ENCODE data around the gene CDH13.

The CDH13 gene

DNA sequence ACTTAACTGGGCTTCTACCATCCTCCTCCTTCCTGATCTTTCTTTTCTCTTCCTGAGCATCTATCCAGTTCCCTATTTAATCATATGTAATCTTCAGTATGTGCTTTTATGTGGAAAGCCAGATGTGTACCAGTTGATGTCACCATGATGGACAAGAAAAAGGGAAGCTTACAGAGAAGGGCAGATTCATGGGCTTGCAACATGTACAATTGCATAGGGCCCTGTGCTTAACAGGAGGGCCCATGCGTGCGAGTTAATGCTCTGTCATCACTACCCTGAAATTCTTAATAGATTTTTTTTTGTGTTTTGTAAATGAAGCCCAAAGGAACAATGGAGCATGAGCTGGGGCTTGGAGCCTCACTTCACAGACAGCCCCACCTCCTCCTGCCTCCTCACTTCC lies 124.3 kb downstream of the CDH13 start:
- ATAC-seq (replicated peaks; ENCODE audit: extremely low read depth, poor library complexity, severe bottlenecking) (no peak), DNase-seq (ENCODE audit: low spot score in 2 of 2) (no peak)
- Mint-ChIP-seq H3K4me3 (no peak overlapping the region), H3K9me3 (no peaks in the 10 kb centered on the region), H3K36me3 (ENCODE audit: insufficient read depth) (no peaks in the 10 kb centered on the region), H3K27ac (ENCODE audit: low read depth) (no peak overlapping the region), H3K27me3 (peaks cover 55% of the 10 kb centered on the region), H3K4me1 (no peaks in the 10 kb centered on the region)

DNA sequence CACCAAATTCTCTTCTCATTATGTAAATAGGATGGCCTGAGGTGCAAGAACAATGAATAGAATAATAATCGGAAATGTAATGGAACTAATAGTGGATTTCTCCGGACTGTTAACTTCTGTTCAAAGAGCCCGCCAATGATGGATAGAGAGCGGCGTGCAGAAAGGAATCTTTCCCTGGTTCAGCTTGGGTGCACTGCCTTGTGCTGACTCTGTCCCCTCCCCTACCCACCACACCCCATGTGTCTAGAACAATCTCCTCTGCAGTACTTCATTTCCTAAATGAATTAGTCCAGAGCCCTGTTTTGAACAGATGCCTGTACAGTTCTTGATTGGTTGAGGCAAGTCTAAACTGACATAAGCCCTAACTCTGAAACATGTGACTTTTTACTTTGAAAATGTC lies 125.4 kb downstream of the CDH13 start:
- Mint-ChIP-seq H3K4me1 (no peaks in the 10 kb centered on the region), H3K4me3 (no peak overlapping the region), H3K9me3 (no peaks in the 10 kb centered on the region), H3K27ac (ENCODE audit: low read depth) (no peak overlapping the region), H3K36me3 (ENCODE audit: insufficient read depth) (no peaks in the 10 kb centered on the region), H3K27me3 (peaks cover 50% of the 10 kb centered on the region)
- DNase-seq (ENCODE audit: low spot score in 2 of 2) (no peak), ATAC-seq (replicated peaks; ENCODE audit: extremely low read depth, poor library complexity, severe bottlenecking) (no peak)

DNA sequence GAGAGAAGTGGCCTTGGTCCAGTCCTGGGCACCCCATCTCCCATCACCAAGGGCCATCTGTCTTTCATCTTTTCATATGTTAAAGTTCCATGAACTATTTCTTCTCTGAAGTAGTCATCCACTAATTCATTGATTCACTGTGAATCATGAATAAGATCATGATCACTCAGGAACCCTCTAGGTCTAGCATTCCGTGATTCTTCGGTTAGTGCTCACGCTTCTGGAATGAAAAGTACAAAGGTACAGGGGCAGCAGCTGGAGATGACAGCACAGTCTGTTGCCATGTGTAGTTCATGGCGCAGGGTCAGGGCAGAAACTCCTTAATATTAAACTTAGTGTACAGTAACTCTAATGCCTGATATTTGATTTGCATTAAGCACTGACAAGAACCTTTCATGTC lies 127.1 kb downstream of the CDH13 start:
- Mint-ChIP-seq H3K9me3 (no peaks in the 10 kb centered on the region), H3K4me3 (no peak overlapping the region), H3K36me3 (ENCODE audit: insufficient read depth) (no peaks in the 10 kb centered on the region), H3K27ac (ENCODE audit: low read depth) (no peak overlapping the region), H3K4me1 (no peaks in the 10 kb centered on the region), H3K27me3 (peaks cover 42% of the 10 kb centered on the region)
- DNase-seq (ENCODE audit: low spot score in 2 of 2) (no peak), ATAC-seq (replicated peaks; ENCODE audit: extremely low read depth, poor library complexity, severe bottlenecking) (no peak)

DNA sequence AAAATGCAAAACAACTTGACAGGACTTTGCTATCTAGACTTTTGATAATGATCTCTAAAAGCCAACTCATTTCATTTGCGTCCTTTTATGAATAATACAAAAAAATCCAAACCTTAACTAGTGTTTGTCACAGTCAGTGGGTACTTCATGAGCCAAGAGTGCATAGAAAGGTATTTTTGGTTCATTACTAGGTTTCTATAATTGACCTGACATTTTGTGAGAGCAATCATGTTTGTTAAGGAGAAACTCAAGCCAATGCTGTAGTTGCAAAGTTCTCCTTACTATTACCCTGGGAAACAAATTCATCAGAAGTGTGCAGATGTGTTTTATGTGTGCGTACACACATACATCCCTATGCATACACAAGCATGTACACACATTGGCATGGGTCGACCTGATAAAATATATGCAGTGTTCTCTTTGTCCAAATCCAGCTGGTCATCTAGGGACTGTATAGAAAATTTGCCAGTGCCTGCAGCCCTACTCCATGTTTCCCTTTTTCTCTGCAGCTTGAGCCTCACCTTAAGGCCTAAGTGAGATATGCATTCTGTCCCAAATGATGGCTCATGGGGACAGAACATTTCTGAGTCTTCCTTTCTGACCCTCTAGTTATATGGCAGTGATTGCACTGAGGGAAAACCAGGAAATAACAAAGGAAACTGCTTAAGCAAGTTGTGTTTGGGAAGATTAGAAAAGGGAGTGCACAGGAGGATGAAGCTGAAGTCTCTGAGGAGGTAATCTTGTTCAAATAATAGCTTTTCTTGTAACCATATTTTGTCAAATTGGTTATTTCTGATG lies 128.1 kb downstream of the CDH13 start:
- Mint-ChIP-seq H3K4me1 (no peaks in the 10 kb centered on the region), H3K27ac (ENCODE audit: low read depth) (no peak overlapping the region), H3K9me3 (no peaks in the 10 kb centered on the region), H3K36me3 (ENCODE audit: insufficient read depth) (no peaks in the 10 kb centered on the region), H3K27me3 (peaks cover 39% of the 10 kb centered on the region), H3K4me3 (no peak overlapping the region)
- DNase-seq (ENCODE audit: low spot score in 2 of 2) (no peak), ATAC-seq (replicated peaks; ENCODE audit: extremely low read depth, poor library complexity, severe bottlenecking) (no peak)

DNA sequence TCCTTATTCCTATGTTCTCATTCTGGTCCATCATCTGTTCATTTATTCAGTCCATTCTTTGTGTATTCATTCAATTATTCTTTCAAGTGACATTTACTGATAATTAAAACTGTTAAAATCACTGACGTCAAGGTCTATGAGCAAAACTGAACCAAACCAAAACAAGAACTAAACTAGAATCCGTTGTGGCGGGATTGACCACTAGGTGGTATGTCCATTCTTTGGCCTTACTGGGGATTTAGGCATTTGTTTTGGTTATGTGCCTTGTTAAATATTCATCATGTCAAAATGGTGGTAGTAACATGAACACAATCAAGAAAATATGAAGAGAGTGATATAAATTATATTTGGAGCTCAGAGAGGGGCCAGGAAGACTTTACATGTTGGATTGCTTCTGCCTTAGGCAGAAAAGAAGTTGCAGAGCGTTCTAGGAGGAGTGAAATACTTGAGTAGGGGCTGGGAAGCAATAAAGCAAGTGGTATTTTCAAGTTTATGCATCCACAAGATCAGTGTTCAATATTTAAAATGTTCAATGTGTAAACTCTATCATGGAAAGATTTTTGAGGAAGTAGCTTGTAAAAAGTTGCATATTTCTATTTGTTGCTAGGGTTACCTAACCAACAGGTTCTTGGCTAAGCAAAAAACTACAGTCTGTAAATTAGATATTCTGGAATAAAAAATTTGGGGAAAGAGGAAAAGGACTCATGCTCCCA lies 129.0 kb downstream of the CDH13 start:
- no peaks in the 10 kb centered on the region for H3K4me1 Mint-ChIP-seq
- no peak overlapping the region for H3K27ac Mint-ChIP-seq (ENCODE audit: low read depth)
- no peak overlapping the region for H3K4me3 Mint-ChIP-seq
- DNase-seq (ENCODE audit: low spot score in 2 of 2) (no peak), ATAC-seq (replicated peaks; ENCODE audit: extremely low read depth, poor library complexity, severe bottlenecking) (no peak)
- peaks cover 31% of the 10 kb centered on the region for H3K27me3 Mint-ChIP-seq
- H3K9me3 Mint-ChIP-seq, result no peaks in the 10 kb centered on the region
- H3K36me3 Mint-ChIP-seq (ENCODE audit: insufficient read depth), result no peaks in the 10 kb centered on the region

DNA sequence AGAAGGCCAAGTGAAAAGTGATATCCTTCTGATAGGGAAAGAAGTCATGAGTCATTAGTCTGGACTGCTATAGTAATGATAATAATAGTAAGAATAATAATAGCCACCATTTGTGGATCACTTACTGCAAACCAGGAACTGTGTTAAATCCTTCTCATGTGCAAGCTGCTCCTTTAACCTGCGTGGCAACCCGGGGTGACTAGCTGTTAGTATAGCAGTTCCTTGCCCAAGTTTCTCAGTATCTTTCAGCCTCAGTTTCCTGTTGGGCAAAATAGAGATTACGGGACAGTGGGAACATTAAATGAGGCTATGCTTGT lies 129.5 kb downstream of the CDH13 start:
- Mint-ChIP-seq H3K27me3 (peaks cover 26% of the 10 kb centered on the region), H3K27ac (ENCODE audit: low read depth) (no peak overlapping the region), H3K36me3 (ENCODE audit: insufficient read depth) (no peaks in the 10 kb centered on the region), H3K9me3 (no peaks in the 10 kb centered on the region), H3K4me3 (no peak overlapping the region), H3K4me1 (no peaks in the 10 kb centered on the region)
- ATAC-seq (replicated peaks; ENCODE audit: extremely low read depth, poor library complexity, severe bottlenecking), result no peak
- DNase-seq (ENCODE audit: low spot score in 2 of 2), result no peak

DNA sequence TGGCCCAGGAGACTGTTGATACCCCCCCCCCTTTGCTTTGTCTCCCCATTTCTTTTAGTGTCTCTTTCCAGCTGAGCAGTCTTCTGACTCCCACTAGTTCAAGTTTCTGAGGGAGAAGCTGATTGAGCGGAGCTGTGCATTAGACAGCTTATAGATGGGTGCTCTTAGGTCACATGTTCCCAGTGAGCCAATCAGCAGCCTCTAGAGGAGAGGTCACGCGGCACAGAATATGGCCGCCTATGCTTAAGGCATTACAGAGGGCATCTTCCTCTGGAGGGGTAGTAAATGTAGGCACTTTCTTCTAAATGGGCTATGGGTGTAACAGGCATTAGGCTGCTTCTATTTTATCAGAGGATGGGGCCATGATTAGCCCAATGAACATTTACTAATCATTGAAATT lies 131.6 kb downstream of the CDH13 start:
- ATAC-seq (replicated peaks; ENCODE audit: extremely low read depth, poor library complexity, severe bottlenecking) (no peak), DNase-seq (ENCODE audit: low spot score in 2 of 2) (no peak)
- no peak overlapping the region for H3K27ac Mint-ChIP-seq (ENCODE audit: low read depth)
- peaks cover 9% of the 10 kb centered on the region for H3K4me1 Mint-ChIP-seq
- no peaks in the 10 kb centered on the region for H3K9me3 Mint-ChIP-seq
- H3K4me3 Mint-ChIP-seq, result no peak overlapping the region
- H3K27me3 Mint-ChIP-seq, result peaks cover 21% of the 10 kb centered on the region
- H3K36me3 Mint-ChIP-seq (ENCODE audit: insufficient read depth), result no peaks in the 10 kb centered on the region

DNA sequence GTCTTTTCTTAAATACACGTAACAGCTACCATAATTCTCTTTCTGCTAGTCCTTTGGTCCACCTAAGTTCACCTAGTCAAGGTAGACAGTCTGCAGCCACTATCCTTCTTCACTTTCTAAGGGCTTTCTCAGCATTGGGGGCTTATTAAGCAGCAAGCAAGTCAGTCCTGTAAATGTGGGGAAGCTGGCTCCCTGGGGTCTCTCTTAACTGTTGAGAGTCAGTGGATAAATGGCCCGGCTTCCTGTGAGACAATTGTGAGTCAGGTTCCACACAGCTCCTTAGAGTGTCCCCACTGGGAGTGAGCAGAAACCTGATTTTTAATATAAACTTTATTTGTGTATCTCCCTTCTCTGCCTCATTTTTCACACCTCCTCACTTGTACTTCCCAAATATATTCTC lies 132.1 kb downstream of the CDH13 start:
- no peak overlapping the region for H3K4me3 Mint-ChIP-seq
- H3K27me3 Mint-ChIP-seq, result peaks cover 17% of the 10 kb centered on the region
- ATAC-seq (replicated peaks; ENCODE audit: extremely low read depth, poor library complexity, severe bottlenecking), result no peak
- no peaks in the 10 kb centered on the region for H3K9me3 Mint-ChIP-seq
- H3K36me3 Mint-ChIP-seq (ENCODE audit: insufficient read depth), result no peaks in the 10 kb centered on the region
- DNase-seq (ENCODE audit: low spot score in 2 of 2), result no peak
- no peak overlapping the region for H3K27ac Mint-ChIP-seq (ENCODE audit: low read depth)
- H3K4me1 Mint-ChIP-seq, result peaks cover 9% of the 10 kb centered on the region

DNA sequence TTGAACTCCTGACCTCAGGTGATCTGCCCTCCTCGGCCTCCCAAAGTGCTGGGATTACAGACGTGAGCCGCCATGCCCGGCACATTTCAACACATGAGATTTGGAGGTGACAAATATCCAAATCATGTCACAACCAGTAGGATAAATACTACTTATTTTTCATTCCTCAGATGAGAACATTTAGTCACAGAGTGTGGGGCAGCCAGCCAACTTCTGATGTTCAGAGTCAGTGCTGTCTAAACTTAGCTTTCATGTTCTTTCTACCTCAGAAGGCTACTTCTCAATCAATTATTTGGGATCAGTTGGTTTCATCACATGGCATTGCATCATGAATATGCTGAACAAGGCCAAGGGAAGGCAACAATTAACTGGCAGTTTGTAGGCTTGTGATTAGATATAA lies 134.5 kb downstream of the CDH13 start:
- Mint-ChIP-seq H3K9me3 (no peaks in the 10 kb centered on the region), H3K4me3 (no peak overlapping the region), H3K36me3 (ENCODE audit: insufficient read depth) (no peaks in the 10 kb centered on the region), H3K4me1 (peaks cover 9% of the 10 kb centered on the region), H3K27ac (ENCODE audit: low read depth) (no peak overlapping the region), H3K27me3 (peaks cover 27% of the 10 kb centered on the region)
- ATAC-seq (replicated peaks; ENCODE audit: extremely low read depth, poor library complexity, severe bottlenecking) (no peak), DNase-seq (ENCODE audit: low spot score in 2 of 2) (no peak)

DNA sequence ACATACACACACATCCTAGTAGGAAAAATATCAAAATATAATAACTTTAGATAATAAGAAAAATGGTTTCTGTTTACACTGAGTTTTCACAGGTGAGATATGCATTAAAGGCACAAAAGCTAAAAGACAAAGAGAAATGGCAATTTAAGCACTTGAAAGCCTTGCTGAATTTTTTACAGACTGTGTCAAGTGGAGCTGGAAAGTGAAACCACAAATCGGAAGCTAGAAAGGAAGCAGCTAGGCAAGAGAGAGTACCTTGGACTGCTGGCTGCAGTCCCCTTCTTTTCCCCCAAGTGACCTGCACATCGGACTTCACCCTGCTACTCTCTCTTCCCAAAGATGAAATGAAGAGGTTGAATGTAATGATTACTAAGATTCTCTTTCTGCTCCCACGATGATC lies 135.1 kb downstream of the CDH13 start:
- Mint-ChIP-seq H3K27me3 (peaks cover 29% of the 10 kb centered on the region), H3K4me1 (peaks cover 9% of the 10 kb centered on the region), H3K27ac (ENCODE audit: low read depth) (no peak overlapping the region), H3K36me3 (ENCODE audit: insufficient read depth) (no peaks in the 10 kb centered on the region), H3K9me3 (no peaks in the 10 kb centered on the region), H3K4me3 (no peak overlapping the region)
- ATAC-seq (replicated peaks; ENCODE audit: extremely low read depth, poor library complexity, severe bottlenecking) (no peak), DNase-seq (ENCODE audit: low spot score in 2 of 2) (no peak)

DNA sequence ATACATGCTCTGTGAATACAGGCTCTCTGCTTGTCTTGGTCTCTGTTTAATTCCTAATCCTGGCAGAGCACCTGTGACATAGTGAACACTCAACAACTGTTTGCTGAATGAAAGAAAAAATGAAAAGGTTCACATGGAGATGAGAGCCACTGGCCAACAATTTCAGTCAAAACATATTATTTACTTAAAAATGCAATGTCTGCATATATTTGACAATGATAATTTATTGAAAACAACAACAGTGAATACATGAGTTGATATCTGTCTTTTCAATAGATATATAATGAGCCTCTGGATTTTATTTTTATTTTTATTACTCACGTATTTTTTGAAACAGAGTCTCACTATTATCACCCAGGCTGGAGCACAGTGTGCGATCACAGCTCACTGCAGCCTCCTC lies 136.6 kb downstream of the CDH13 start:
- Mint-ChIP-seq H3K4me3 (no peak overlapping the region), H3K27me3 (peaks cover 38% of the 10 kb centered on the region), H3K4me1 (peaks cover 9% of the 10 kb centered on the region), H3K36me3 (ENCODE audit: insufficient read depth) (no peaks in the 10 kb centered on the region), H3K9me3 (no peaks in the 10 kb centered on the region), H3K27ac (ENCODE audit: low read depth) (no peak overlapping the region)
- ATAC-seq (replicated peaks; ENCODE audit: extremely low read depth, poor library complexity, severe bottlenecking) (no peak), DNase-seq (ENCODE audit: low spot score in 2 of 2) (no peak)

DNA sequence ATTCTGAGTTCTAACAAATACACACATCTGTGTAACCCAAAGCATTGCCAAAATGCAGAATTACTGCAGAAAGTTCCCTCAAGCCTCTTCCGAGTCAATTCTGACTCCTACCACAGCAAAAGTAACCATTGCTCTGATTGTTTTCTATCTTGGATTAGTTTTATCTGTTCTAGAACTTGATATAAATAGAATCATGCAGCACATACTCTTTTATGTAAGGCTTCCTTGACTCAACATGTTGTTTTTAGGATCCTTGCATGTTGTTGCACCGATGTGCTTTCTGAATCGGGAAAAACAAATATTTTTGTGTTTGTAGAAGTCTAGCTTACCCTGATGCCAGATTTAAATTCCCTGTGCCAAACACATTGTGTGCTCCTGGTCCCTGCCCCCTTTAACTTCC lies 140.4 kb downstream of the CDH13 start:
- Mint-ChIP-seq H3K36me3 (ENCODE audit: insufficient read depth) (no peaks in the 10 kb centered on the region), H3K4me1 (peaks cover 5% of the 10 kb centered on the region), H3K4me3 (no peak overlapping the region), H3K9me3 (no peaks in the 10 kb centered on the region), H3K27ac (ENCODE audit: low read depth) (no peak overlapping the region), H3K27me3 (peaks cover 53% of the 10 kb centered on the region)
- DNase-seq (ENCODE audit: low spot score in 2 of 2) (no peak), ATAC-seq (replicated peaks; ENCODE audit: extremely low read depth, poor library complexity, severe bottlenecking) (no peak)

DNA sequence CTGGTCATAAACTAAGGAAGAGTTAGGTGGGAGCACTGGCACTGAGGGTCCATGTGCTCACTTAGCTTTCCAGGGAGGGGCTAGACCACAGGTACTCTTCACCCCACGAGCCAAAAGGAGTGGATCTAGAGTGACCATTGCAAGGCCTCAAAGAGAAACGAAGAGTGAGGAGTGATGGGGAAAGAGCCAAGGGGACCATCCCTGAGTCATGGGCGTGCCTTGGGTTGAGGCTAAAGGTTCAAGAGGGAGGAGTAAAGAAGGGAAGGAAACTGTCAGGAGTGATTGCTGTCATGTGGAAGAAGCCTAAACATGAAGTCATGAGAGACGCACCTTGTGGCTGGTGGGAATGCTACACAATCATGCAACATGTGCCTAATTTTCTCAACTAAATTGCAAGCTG lies 141.0 kb downstream of the CDH13 start:
- Mint-ChIP-seq H3K4me3 (no peak overlapping the region), H3K9me3 (no peaks in the 10 kb centered on the region), H3K27ac (ENCODE audit: low read depth) (no peak overlapping the region), H3K27me3 (peaks cover 59% of the 10 kb centered on the region), H3K4me1 (peaks cover 2% of the 10 kb centered on the region), H3K36me3 (ENCODE audit: insufficient read depth) (no peaks in the 10 kb centered on the region)
- no peak for ATAC-seq (replicated peaks; ENCODE audit: extremely low read depth, poor library complexity, severe bottlenecking)
- DNase-seq (ENCODE audit: low spot score in 2 of 2), result no peak
